COR-L47 (cell line): ENCODE measurements around the gene MEIS1.

Experiments used
- DNase-seq: peaks from one replicate; lab custom pipeline; 2025; lab: John Stamatoyannopoulos, UW

The MEIS1 gene

DNA sequence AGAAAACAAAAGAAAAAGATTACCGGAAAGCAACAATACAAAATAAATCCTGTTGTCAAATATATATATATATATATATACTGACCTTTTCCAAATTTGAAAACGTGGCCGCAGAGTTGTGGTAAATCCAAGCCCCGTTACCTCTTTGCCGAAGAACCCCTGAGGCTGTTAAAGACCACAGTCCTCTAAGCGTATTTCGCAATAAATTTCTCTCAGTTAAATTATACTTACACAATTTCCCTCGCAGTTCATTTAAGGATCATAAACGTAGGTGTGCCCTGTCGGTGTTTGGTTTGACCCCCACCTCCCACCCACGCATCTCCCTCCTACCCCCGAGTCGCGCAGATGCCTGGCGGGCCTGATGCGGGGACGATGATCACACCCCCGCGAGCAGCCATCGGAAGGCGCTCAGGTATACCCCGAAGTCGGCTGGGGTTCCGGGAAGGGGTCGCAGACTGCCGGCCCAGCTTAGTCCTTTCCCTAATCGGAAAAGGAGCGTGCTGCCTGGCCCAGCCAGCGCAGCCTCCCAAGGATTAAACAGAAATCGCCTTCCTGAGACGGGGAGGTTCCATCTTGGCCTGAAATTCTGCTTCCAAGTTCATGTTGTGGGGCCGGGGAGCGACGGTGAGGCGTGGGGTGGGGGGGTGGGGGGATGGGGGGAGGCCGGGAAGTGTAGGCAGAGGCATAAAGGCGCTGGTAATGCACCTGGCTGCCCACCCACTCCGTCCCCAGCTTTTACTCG is 2.9 kb upstream of the MEIS1 start:
- DNase-seq, result no peak

DNA sequence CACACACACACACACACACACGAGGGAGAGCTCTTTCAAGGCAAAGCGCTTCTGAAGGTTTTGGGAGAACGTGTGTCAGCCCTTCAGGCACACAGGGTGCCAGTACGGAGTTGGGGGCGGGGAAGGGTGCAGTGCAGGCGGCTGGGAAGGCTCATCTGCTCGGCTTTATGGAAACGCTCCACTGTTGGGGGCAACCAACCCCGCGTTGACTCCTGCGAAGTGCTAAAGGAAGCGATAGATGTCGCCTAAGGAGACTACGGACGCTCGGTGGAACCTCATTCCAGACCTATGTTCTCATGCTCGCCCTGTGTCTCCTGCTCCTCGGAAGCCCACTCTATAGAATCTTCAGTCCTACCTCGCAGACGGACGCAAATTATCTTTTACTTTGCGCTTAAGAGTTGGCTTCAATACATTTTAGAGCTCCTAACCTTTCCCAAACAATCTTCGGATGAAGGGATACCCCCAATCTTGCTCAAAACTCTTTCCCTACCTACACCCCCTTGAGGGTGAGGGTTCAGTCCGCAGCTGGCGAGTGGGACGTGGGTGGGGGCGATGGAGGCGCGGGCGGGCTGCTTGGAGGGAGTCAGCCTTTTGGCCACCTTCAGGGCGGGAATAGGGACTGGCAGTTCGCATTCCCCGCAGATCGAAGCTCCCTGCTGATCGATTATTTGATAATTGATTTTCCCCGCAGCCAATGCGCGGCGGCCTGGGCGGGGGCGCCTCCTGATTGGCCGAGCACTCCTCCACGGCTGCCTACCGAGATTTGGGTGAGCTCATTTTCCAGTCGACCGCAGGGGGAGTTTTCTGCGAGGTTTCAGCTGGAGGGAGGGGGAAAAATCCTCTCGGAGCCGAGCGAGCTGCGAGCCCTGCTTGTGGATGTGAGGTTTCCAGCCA is 1.9 kb upstream of the MEIS1 start:
- peak; percentile 93 for DNase-seq

DNA sequence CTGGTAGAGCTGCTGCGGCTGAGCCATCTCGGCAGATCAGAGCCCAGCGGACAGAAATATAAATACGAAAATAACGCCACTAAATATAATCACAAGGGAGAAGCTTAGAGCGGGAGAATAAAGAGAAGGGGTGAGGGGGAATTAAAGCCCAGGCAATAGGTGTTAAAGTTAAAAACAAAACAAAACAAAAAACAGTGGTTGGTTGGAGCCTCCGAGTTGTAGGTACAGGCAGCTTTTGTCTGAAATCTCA is 1.3 kb upstream of the MEIS1 start:
- no peak for DNase-seq

DNA sequence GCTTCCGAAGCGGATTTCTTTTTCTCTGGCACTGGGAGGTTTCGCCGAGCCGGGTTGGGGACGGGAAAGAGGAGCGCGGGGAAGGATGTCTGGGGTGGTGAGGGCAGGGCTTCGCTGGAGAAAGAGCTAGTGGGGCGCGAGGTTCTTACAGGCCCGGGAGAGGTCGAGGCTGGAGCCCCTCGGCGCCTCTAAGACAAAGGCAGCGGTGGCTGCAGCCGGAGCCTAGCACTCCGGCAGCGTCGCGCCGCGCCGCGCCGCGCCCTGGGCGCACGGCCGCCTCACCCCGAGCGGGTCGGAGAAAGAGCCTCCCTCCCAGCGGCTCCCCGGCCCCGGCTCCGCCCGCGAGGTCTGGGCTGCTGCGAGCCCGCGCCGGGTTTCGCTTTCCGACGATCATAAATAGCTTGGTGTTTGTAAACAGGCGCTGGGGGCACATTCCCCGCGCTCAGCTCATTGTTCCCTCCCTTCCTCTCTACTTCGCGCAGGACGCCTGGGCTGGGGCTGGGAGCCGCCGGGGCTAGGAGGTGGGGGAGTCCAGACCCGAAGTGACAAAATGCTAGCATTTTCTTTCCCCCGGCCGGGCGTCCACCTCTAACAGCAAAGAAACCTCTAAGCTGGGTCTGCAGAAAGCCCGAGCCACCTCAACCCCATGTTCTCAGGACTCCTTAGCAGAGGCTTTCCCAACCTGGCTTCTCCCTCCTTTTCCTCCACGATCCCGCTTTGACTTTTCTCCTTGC is 813 bp upstream of the MEIS1 start:
- peak; percentile 73 for DNase-seq

DNA sequence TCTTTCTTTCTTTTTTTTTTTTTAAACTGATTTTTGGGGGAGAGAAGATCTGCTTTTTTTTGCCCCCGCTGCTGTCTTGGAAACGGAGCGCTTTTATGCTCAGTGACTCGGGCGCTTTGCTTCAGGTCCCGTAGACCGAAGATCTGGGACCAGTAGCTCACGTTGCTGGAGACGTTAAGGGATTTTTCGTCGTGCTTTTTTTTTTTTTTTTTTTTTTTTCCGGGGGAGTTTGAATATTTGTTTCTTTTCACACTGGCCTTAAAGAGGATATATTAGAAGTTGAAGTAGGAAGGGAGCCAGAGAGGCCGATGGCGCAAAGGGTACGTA is 587 bp downstream of the MEIS1 start:
- DNase-seq, result no peak

DNA sequence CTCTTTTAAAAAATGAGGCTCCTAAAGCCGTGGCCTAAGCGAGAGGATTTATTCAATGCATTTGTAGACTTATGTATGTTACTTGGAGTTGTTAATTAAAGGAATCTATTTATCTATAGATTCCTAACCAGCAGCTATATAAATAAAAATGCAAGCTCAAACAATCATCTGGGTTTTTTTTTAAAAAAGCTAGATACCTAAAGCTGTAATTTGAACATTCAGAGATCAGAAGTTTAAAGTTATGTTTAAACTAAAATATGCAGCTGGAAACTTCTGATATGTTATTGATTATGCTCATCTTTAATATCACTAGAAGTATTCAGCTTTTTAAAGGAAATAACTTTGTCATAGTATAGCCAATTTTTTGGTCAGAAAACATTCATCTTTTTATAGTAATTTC is 1.0 kb downstream of the MEIS1 start:
- DNase-seq, result no peak

DNA sequence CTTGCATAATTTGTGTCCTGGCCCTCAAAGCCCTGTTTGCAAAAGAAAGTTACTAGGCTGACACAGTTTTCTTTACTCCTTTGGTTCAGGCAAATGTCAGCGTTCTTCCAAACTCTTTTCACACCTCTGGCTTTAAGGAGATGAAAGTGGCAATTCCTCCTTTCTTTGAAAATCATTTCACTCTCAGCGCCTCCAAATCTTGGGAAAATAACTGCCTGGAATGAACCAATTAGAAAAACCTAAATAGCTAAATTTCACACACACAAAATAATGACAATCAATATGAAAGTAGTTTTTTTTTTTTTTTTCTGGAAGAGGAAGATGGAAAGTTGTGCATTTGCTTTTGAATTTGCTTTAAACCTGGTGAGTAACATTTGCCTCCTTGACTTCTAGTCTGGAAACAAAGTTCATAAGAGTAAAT is 1.7 kb downstream of the MEIS1 start:
- DNase-seq, result no peak

DNA sequence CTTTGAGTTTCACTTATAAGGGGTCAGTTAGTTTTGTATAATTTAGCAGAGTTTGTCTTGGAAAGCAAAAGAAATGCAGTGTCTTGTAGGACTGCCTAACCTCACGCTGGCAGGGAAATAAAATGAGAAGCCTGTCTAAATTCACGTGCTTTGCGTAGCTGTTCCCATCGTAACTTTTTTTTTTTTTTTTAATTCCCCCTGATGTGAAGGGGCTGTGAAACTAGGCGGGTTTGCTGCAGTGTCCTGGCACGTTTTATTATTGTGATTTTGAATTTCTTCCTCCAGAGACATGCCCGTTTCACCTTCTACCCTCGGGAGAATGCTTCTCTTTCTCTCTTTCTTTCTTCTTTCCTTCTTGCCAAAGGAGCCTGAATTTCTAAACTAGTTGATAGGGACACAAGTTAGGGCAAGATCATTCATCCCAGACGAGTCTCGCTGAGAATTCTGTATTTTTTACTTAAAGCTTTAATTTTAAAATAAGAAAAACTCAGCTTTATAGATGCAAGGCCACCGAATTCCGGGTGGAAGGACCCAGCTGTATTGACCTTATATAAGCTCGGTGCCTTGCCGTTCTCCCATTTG is 2.3 kb downstream of the MEIS1 start:
- no peak for DNase-seq

DNA sequence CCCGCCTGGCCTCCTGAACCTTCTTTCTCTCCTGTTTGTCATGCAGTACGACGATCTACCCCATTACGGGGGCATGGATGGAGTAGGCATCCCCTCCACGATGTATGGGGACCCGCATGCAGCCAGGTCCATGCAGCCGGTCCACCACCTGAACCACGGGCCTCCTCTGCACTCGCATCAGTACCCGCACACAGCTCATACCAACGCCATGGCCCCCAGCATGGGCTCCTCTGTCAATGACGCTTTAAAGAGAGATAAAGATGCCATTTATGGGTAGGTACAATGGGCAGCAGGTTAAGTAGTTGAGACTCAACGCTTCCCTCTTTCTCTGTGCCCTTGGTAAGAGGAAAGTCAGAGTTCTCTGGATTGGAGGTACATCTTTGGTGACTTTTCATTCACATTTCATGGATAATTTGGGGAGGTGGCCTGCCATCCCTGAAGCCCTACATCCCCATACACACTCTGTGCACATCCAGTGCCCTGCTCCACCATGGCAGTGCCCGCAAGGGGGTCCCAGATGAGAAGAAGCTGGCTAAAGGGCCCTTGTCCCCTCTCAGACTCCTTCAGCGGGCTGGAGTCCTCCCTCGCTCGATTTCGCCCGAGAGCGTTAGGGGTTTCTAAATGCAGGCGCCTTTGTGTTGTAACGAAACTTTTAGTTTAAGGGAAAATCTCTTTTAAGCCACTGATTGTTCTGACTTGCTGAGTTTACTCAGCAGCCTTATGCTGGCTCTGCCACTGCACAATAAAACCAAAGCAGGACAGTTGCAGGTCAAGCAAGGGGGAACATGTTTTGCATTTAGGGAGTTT is 3.0 kb downstream of the MEIS1 start:
- DNase-seq, result no peak

DNA sequence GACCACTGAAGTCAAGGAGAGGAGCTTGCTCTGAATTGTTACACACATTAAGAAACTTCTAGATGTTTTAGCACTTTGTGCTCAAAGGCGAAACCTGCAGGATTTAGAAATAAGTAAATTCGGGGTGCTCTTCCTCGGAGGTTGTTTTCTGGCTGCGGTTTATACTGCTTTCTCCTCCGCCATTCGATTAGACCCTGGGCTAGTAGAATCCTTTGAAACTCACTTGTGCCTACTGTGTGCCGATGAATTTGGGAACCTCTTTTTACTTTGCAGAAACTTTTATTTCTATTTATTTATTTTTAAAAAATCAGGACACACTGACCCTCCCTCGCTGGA is 3.5 kb downstream of the MEIS1 start:
- no peak for DNase-seq

DNA sequence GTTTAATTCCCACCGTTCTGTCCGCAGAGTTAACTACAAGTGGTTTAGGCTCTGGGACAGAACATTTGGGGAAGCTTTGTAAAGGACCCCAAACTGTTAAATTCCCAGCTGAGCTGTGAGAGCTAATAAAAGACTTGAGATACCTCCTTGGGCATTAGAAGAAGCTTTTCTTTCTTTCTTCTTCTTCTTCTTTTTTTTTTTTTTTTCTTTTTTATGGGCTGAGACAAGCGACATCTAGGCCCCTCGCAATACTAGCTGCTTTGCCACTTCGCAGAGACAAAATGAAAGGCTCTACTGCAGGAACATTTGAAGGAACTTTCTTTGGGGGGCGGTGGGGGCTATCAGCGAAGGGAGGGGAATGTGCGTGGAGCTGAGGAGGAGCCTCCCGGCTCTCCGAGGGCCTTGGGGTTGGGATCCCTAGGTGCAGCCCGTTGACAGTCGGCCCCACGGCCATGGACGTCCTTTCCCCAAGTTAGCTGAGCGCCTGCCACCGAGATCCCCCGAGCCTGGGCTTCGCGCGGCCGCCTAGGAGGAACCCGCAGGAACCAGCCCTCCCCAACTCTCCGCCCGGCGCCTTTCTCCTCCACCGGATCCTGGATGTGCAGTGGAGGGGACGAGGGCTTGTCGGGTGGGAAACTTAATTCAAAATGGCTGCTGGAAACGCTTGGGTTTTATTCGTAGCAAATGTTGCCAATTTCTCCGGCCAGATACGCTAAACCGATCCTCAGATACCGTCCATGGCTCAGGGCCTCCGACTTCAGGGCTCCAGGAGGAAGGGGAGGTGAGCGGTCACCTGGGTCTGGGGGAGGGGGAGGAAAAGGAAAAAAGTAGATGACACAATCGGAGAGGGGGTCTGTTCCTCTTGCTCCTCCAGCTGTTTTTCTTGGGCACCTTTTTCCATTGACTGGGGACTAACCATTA is 4.2 kb downstream of the MEIS1 start:
- DNase-seq, result no peak

DNA sequence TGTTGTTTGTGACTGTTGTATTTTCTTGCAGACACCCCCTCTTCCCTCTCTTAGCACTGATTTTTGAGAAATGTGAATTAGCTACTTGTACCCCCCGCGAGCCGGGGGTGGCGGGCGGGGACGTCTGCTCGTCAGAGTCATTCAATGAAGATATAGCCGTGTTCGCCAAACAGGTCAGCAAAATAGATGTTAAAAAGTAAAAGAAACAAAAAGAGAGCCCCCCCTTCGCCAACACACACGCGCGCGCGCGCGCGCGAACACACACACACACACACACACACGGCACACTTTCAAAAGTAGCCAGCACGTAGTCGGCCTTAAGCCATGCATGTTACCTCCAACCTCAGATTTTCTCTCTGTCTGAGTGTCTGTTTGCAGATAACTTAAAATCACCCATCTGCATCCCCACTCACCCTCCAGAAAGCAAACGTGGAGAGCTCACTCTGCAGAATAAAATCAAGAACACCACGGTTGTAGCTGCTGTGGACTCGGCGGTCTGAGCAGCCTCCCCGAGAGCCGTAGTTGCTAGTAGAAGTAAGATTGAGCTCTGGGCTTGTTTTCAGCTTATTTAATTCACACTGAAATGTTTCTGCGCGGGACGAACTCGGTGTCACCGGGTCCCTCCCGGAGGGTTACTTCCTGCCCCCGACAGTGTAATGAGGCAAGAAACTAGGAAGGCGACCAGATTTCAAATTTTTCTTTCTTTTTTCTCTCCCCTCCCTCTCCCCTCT is 5.1 kb downstream of the MEIS1 start:
- DNase-seq, result no peak

DNA sequence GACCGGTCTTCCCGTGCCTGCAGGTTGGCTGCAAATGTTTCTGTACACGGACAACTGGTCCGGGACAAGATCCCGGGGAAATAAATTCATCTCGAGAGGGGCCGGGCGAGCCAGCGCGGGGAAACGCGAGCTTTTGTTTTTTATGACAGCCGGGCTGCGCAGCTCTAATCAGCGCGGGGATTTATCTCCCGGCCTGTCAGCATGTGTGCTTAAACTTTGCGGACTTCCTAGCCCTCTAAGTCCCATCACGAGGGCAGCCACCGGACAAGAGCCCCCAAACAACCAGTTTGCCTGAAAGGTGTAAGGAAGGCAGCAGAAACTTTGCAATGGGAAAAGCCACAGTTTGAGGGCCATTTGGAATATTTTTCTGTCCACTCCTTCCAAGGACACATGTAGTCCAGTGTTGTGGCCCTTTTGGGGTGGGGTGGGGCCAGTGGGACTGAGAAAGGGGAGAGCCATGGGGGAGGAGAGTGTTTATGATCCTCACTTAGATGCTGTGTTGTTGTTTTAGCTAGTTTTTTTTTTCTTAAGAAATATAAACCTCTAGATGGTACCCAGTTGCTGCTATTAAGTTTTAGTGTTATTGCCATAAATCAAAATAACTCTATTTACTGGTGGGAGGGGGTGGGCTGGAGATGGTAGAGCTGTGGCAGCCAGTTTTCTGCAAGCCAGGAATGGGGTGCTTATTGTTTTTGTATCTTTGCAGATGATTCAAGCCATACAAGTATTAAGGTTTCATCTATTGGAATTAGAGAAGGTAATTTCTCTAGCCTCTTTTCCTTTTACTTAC is 6.0 kb downstream of the MEIS1 start:
- DNase-seq, result no peak

DNA sequence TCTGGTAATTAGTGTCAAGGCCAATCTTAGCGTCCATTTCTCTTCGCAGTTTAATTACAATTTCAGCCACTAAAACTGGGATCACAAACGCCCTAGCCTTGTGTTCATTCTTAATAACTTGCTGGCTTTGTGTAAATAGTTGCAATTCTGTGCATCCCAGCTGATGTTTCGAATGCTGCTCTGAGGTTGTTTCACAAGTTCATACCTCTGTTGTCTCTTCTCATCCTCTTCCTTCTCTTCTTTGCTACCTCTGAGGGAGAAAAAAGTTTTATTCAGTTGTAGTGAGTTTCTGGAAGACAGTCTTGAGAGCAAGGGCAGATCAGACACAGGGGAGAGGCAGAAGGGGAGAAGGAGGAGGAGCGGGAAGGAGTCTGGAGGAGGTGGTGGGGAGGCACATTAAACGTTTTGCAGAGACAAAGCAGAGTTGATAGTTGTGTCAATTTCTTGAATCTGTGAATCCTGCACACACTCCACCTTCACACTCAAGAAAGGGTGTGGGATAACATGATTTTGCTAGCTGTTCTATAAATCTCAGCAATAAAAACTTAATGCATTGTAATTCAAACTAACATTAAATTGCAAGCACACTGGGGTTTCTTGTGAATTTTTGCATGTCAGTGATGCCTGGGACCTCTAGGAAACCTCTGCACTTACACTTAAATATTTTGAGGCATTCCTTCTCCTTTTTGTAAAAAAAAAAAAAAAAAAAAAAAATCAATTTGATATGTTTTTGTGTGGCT is 6.8 kb downstream of the MEIS1 start:
- no peak for DNase-seq

DNA sequence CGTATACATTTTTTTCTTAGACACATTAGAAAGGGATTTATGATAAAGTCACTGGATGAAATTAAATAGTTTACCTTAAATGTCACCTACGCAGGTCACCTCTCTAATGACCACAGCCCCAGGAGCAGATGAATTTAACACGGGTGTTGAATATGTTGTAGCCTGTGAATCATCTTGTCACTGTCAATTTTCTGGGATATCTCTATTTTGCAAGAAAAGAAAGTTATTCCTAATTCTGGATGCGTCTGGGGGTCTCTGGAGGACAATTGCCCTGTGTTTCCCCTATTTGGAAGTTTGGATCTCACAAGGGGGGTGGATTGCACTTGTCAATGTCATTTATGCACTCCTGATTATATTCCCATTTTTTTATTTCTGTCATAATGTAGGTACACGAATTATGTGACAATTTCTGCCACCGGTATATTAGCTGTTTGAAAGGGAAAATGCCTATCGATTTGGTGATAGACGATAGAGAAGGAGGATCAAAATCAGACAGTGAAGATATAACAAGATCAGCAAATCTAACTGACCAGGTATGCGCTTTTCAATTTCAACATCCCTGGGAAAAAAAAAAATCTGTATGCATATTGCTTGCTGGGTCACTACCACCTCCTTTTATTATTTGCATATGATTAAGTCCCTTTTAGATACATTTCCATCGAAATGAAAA is 7.7 kb downstream of the MEIS1 start:
- DNase-seq, result no peak

DNA sequence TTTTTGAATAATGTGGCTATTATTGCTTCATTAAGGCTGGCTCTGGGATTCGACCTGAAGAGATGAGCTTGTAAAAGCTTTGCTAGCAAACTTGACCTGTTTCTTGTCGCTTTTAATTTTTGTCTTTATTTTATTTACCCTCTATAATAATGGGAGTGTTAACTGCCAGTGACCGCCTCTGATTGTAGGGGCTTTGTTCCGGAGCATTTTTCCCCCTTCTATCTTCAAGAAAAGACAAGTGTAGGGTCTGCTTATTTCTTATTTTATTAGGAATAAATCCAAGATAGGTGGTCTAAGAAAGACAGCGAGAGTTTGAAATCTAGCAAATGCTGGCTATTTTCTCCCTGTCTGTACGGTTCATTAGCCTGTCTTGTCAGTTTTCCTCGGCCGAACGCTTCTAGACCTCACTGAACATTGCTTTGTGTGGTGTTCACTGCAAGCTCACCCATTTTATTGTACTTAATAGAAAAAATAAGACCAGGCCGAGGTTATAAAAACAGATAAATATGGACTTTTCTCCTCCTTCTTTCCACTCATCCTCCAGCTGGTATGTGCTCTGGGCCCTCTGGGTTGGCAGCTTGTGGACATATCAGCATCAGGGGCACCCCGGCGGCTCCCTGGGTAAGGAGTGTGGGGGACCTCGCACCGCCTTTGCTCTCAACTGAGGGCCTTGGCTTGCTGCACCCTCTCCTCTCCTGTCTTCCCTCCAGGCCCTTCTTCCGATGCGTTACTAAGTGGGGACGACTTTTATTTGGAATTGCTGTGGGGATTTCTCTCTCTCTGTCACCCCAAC is 8.5 kb downstream of the MEIS1 start:
- no peak for DNase-seq
